Endodermal cell (in vitro differentiated cells): ENCODE results near the gene ZNF579. TPM values are rescaled to one million over a fixed set of nuclear protein-coding genes. Genes with fewer than 3 reads are reported as not detected.

Experiments
- DNase-seq: peaks from one replicate; pipeline ENCODE4 v3.0.0-alpha.2; 2017
- H3K27ac ChIP-seq: 2 replicates; pipeline ENCODE4 v1.5.1; 2013; ENCODE audit warnings: mild to moderate bottlenecking, low read depth, low read length, moderate library complexity
- H3K27me3 ChIP-seq: 2 replicates; pipeline ENCODE4 v1.6.1; 2013; ENCODE audit warnings: mild to moderate bottlenecking, low read length, moderate library complexity; ENCODE audit not compliant: insufficient read depth, control insufficient read depth, poor library complexity, severe bottlenecking
- H3K36me3 ChIP-seq: 2 replicates; pipeline ENCODE4 v1.7.0; 2013; ENCODE audit warnings: mild to moderate bottlenecking, low read length, moderate library complexity; ENCODE audit not compliant: control insufficient read depth, insufficient read depth
- H3K4me1 ChIP-seq: one replicate; pipeline ENCODE4 v1.7.0; 2013; ENCODE audit warnings: low read length; ENCODE audit not compliant: control insufficient read depth, insufficient read depth
- H3K4me3 ChIP-seq: 2 replicates; pipeline ENCODE4 v1.5.1; 2013; ENCODE audit warnings: mild to moderate bottlenecking, low read length, moderate library complexity
- H3K9ac ChIP-seq: 2 replicates; pipeline ENCODE4 v1.6.1; 2013; ENCODE audit warnings: mild to moderate bottlenecking, low read length, moderate library complexity; ENCODE audit not compliant: poor library complexity, severe bottlenecking; ENCODE audit errors: extremely low read depth
- H3K9me3 ChIP-seq: 2 replicates; pipeline ENCODE4 v1.6.1; 2013; ENCODE audit warnings: mild to moderate bottlenecking, low read length, moderate library complexity; ENCODE audit not compliant: control insufficient read depth
- H3K27ac Mint-ChIP-seq: 2 replicates; pipeline ENCODE4 v1.8.0; 2020; ENCODE audit warnings: mixed read lengths
- H3K27me3 Mint-ChIP-seq: 2 replicates; pipeline ENCODE4 v1.8.0; 2021; ENCODE audit warnings: mild to moderate bottlenecking, mixed read lengths; ENCODE audit not compliant: insufficient read depth
- H3K36me3 Mint-ChIP-seq: 2 replicates; pipeline ENCODE4 v1.8.0; 2020; ENCODE audit warnings: low read depth, mixed read lengths
- H3K4me1 Mint-ChIP-seq: 2 replicates; pipeline ENCODE4 v1.8.0; 2020; ENCODE audit warnings: mixed read lengths
- H3K4me3 Mint-ChIP-seq: 2 replicates; pipeline ENCODE4 v1.8.0; 2020; ENCODE audit warnings: mild to moderate bottlenecking, moderate library complexity, mixed read lengths
- H3K9me3 Mint-ChIP-seq: 2 replicates; pipeline ENCODE4 v1.8.0; 2020; ENCODE audit warnings: mild to moderate bottlenecking, mixed read lengths
- CTCF ChIP-seq: fragments of 200-600 bp; sonication (generic); conservative IDR thresholded peaks from 2 replicates; pipeline ENCODE4 v1.5.0; 2021; ENCODE audit warnings: antibody characterized with exemption, mild to moderate bottlenecking
- WGBS, 2 experiments: methylation state at CpG; one replicate each; pipeline versions ENCODE4 v1.1.5 to v1.1.7; 2013; ENCODE audit warnings: missing lambda C conversion rate in 2 of 2, mixed read lengths in 1 of 2; ENCODE audit not compliant: insufficient coverage in 1 of 2, insufficient read length in 1 of 2; 5-methylcytosine and 5-hydroxymethylcytosine counted together
- total RNA-seq, 2 donors: library from RNA; stranded (reverse); fragmentation: NEBNext Ultra II Directional in 1 of 2; extraction: Animal tissue kit (Norgen Biotek cat#: 25700) in 1 of 2; gene quantifications; 2 replicates in 1 of 2; 3 replicates in 1 of 2; pipeline ENCODE4 v1.2.1, GENCODE V29; 2021

The ZNF579 gene
- total RNA-seq, 2 donors from 2014 or later: 27.5 to 30.7 TPM

GRCh38 chr19:55591555-55591954 lies 10.9 kb upstream of the ZNF579 start:
- peak; percentile 74 for DNase-seq
- Histone ChIP-seq H3K4me1 (no peaks in the 10 kb centered on the region), H3K27ac (no peak overlapping the region), H3K9me3 (no peaks in the 10 kb centered on the region), H3K27me3 (no peaks in the 10 kb centered on the region), H3K36me3 (peaks cover 27% of the 10 kb centered on the region), H3K4me3 (no peak overlapping the region), H3K9ac (no peak overlapping the region)
- H3K4me3 Mint-ChIP-seq: no peak overlapping the region
- peaks cover 9% of the 10 kb centered on the region for H3K4me1 Mint-ChIP-seq
- H3K9me3 Mint-ChIP-seq: no peaks in the 10 kb centered on the region
- TF ChIP-seq CTCF: no peak
- 90 to 95% methylated on average over 4 to 10 of the region's 10 CpGs for WGBS, 2 experiments
- H3K36me3 Mint-ChIP-seq: peaks cover 32% of the 10 kb centered on the region
- H3K27ac Mint-ChIP-seq: no peak overlapping the region
- peaks cover 21% of the 10 kb centered on the region for H3K27me3 Mint-ChIP-seq

GRCh38 chr19:55590617-55591016 lies 10.0 kb upstream of the ZNF579 start:
- no peak for TF ChIP-seq CTCF
- H3K27me3 ChIP-seq: no peaks in the 10 kb centered on the region
- Mint-ChIP-seq H3K4me3 (no peak overlapping the region), H3K36me3 (peaks cover 23% of the 10 kb centered on the region), H3K9me3 (no peaks in the 10 kb centered on the region), H3K27me3 (peaks cover 21% of the 10 kb centered on the region), H3K4me1 (peaks cover 9% of the 10 kb centered on the region), H3K27ac (no peak overlapping the region)
- no peak overlapping the region for H3K27ac ChIP-seq
- H3K4me3 ChIP-seq: no peak overlapping the region
- DNase-seq: peak; percentile 68
- no peaks in the 10 kb centered on the region for H3K9me3 ChIP-seq
- H3K9ac ChIP-seq: no peak overlapping the region
- no peaks in the 10 kb centered on the region for H3K4me1 ChIP-seq
- WGBS, 2 experiments: 90 to 93% methylated on average over 6 to 10 of the region's 10 CpGs
- H3K36me3 ChIP-seq: peaks cover 19% of the 10 kb centered on the region

GRCh38 chr19:55590109-55590508 lies 9.5 kb upstream of the ZNF579 start:
- no peak overlapping the region for H3K9ac ChIP-seq
- H3K4me1 ChIP-seq: no peaks in the 10 kb centered on the region
- H3K27ac ChIP-seq: no peak overlapping the region
- Mint-ChIP-seq H3K9me3 (no peaks in the 10 kb centered on the region), H3K36me3 (peaks cover 18% of the 10 kb centered on the region), H3K4me3 (no peak overlapping the region), H3K27ac (no peak overlapping the region), H3K4me1 (peaks cover 14% of the 10 kb centered on the region), H3K27me3 (peaks cover 21% of the 10 kb centered on the region)
- no peaks in the 10 kb centered on the region for H3K9me3 ChIP-seq
- DNase-seq: no peak
- no peak for TF ChIP-seq CTCF
- H3K4me3 ChIP-seq: no peak overlapping the region
- WGBS, 2 experiments: 73 to 75% methylated on average over 7 of the region's 7 CpGs
- peaks cover 14% of the 10 kb centered on the region for H3K36me3 ChIP-seq
- H3K27me3 ChIP-seq: no peaks in the 10 kb centered on the region
